Measurements from ENCODE around the gene GPD2.

The GPD2 gene

DNA sequence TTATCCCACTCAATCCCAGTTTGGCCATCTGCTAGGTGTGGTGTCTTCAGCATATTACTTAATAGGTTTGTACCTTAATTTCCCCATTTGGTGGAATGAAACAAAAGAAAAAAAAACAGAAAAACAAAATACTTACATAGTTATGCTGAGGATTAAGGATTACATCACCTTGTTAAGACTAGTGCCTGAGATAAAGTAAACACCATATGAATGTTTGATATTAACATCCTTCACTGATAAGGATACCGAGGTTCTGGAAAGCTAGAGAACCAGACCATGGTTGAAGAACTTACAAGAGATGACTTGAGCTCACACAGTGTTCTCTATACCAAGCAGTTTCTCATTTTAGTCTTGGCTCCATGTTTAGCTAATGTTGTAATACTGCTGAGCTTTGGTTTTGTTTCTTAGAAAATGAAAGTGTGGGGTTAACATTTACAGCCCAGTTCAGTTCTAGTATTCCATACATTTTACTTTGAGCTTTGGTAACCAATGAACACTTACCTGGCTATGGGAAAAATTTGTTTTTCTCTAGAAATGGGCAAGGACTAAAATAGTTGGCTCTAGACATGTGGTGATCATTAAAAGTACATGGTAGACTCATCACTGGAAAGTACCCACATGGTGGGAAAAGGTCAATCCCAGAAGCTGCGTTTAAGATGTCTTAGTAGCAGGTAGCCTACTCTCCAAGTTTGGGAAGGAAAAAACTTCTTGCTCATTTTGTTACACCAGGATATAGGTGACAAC, 5.8 kb upstream of the GPD2 start:
- Histone ChIP-seq H3K4me3 (ENCODE audit: low read depth, low read length) (no peak overlapping the region), H3K36me3 (ENCODE audit: control insufficient read depth in 2 of 2, insufficient read depth in 1 of 2, low read length in 2 of 2) (no peaks in the 10 kb centered on the region), H3K27ac (ENCODE audit: extremely low read depth, low read depth, low read length) (no peak overlapping the region), H3K4me1 (ENCODE audit: control insufficient read depth, insufficient read depth, low read length) (no peaks in the 10 kb centered on the region; the same call in 1 of the 2 replicates), H3K9me3 (ENCODE audit: control insufficient read depth, insufficient read depth, low read depth, low read length) (no peaks in the 10 kb centered on the region)
- ChIA-PET CTCF (no interaction called here), POLR2A (no interaction called here)
- TF ChIP-seq, protein P1, sequence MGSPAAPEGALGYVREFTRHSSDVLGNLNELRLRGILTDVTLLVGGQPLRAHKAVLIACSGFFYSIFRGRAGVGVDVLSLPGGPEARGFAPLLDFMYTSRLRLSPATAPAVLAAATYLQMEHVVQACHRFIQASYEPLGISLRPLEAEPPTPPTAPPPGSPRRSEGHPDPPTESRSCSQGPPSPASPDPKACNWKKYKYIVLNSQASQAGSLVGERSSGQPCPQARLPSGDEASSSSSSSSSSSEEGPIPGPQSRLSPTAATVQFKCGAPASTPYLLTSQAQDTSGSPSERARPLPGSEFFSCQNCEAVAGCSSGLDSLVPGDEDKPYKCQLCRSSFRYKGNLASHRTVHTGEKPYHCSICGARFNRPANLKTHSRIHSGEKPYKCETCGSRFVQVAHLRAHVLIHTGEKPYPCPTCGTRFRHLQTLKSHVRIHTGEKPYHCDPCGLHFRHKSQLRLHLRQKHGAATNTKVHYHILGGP (tag by site-specific recombination; IDR thresholded peaks at IDR 0.05): no peak
- TF ChIP-seq, protein P2, sequence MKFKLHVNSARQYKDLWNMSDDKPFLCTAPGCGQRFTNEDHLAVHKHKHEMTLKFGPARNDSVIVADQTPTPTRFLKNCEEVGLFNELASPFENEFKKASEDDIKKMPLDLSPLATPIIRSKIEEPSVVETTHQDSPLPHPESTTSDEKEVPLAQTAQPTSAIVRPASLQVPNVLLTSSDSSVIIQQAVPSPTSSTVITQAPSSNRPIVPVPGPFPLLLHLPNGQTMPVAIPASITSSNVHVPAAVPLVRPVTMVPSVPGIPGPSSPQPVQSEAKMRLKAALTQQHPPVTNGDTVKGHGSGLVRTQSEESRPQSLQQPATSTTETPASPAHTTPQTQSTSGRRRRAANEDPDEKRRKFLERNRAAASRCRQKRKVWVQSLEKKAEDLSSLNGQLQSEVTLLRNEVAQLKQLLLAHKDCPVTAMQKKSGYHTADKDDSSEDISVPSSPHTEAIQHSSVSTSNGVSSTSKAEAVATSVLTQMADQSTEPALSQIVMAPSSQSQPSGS (tag by site-specific recombination; IDR thresholded peaks at IDR 0.05; ENCODE audit: low read depth): peak; percentile 73

DNA sequence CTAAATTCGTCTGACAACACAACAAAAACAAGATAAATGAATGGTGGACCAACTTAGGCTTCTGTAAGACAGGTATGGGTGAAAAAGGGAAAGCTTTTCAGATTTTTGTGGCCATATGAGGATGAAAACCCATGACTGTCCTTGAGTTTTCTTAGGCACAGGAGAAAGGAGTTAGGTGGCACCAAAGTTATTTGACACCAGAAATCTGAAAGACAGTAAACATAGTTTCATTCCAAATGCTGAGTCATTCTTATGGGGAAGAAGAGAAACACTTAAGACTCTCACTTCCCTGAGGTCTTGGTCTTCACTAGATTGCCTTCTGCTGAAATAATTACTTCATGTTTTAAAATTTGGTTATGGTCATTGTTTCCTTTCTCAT, 5.2 kb upstream of the GPD2 start:
- POLR2A ChIA-PET: no interaction called here
- no peak overlapping the region for H3K4me3 ChIP-seq (ENCODE audit: low read depth, low read length)
- no peak for TF ChIP-seq ZNF707 (tag by site-specific recombination; IDR thresholded peaks at IDR 0.05)
- no peak for TF ChIP-seq ZFP69B (tag by site-specific recombination; IDR thresholded peaks at IDR 0.05)
- no peak for TF ChIP-seq ZNF747 (tag by site-specific recombination; IDR thresholded peaks at IDR 0.05)
- TF ChIP-seq, protein P3, sequence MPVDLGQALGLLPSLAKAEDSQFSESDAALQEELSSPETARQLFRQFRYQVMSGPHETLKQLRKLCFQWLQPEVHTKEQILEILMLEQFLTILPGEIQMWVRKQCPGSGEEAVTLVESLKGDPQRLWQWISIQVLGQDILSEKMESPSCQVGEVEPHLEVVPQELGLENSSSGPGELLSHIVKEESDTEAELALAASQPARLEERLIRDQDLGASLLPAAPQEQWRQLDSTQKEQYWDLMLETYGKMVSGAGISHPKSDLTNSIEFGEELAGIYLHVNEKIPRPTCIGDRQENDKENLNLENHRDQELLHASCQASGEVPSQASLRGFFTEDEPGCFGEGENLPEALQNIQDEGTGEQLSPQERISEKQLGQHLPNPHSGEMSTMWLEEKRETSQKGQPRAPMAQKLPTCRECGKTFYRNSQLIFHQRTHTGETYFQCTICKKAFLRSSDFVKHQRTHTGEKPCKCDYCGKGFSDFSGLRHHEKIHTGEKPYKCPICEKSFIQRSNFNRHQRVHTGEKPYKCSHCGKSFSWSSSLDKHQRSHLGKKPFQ (tag by site-specific recombination; IDR thresholded peaks at IDR 0.05): no peak
- no peak for TF ChIP-seq ZNF433 (tag by site-specific recombination; IDR thresholded peaks at IDR 0.05; ENCODE audit: low read depth)
- no peak for TF ChIP-seq BCL11B (tag by site-specific recombination; IDR thresholded peaks at IDR 0.05; ENCODE audit: low read depth)
- TF ChIP-seq TRIM28 (IDR thresholded peaks at IDR 0.05; ENCODE audit: borderline replicate concordance, low read length): peak; percentile 18; the same call in 1 of the 2 replicates
- no peak for TF ChIP-seq ZNF529 (tag by site-specific recombination; IDR thresholded peaks at IDR 0.05; ENCODE audit: insufficient replicate concordance)
- no peak for TF ChIP-seq ZNF169 (tag by site-specific recombination; IDR thresholded peaks at IDR 0.05)
- no peak for TF ChIP-seq ZNF664 (tag by site-specific recombination; IDR thresholded peaks at IDR 0.05)
- no peak for TF ChIP-seq ZFP3 (tag by site-specific recombination; IDR thresholded peaks at IDR 0.05; ENCODE audit: low read depth)
- no peak for TF ChIP-seq ZNF19 (tag by site-specific recombination; IDR thresholded peaks at IDR 0.05; ENCODE audit: low read depth)
- 0 out of 2 replicates have a peak, but pooled peaks have one; percentile 23 for TF ChIP-seq SP7 (tag by site-specific recombination; IDR thresholded peaks at IDR 0.05)
- no peak for TF ChIP-seq ZNF292 (tag by site-specific recombination; IDR thresholded peaks at IDR 0.05; ENCODE audit: borderline replicate concordance, low read depth)
- TF ChIP-seq ZNF133 (tag by site-specific recombination; IDR thresholded peaks at IDR 0.05): no peak
- no peak for TF ChIP-seq EGR2 (tag by site-specific recombination; IDR thresholded peaks at IDR 0.05; ENCODE audit: low read depth)
- TF ChIP-seq PRDM1 (tag by site-specific recombination; IDR thresholded peaks at IDR 0.05): peak; percentile 78
- TF ChIP-seq ZNF843 (tag by site-specific recombination; IDR thresholded peaks at IDR 0.05): no peak
- no peak for TF ChIP-seq ZNF670 (tag by site-specific recombination; IDR thresholded peaks at IDR 0.05; ENCODE audit: low read depth)
- TF ChIP-seq KLF16 (tag by site-specific recombination; IDR thresholded peaks at IDR 0.05): no peak
- TF ChIP-seq, protein P4, sequence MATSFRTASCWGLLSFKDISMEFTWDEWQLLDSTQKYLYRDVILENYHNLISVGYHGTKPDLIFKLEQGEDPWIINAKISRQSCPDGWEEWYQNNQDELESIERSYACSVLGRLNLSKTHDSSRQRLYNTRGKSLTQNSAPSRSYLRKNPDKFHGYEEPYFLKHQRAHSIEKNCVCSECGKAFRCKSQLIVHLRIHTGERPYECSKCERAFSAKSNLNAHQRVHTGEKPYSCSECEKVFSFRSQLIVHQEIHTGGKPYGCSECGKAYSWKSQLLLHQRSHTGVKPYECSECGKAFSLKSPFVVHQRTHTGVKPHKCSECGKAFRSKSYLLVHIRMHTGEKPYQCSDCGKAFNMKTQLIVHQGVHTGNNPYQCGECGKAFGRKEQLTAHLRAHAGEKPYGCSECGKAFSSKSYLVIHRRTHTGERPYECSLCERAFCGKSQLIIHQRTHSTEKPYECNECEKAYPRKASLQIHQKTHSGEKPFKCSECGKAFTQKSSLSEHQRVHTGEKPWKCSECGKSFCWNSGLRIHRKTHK (tag by site-specific recombination; IDR thresholded peaks at IDR 0.05): no peak
- TF ChIP-seq KLF10 (tag by site-specific recombination; IDR thresholded peaks at IDR 0.05): no peak
- no peak for TF ChIP-seq ZFP41 (tag by site-specific recombination; IDR thresholded peaks at IDR 0.05; ENCODE audit: borderline replicate concordance)
- TF ChIP-seq, protein P5, sequence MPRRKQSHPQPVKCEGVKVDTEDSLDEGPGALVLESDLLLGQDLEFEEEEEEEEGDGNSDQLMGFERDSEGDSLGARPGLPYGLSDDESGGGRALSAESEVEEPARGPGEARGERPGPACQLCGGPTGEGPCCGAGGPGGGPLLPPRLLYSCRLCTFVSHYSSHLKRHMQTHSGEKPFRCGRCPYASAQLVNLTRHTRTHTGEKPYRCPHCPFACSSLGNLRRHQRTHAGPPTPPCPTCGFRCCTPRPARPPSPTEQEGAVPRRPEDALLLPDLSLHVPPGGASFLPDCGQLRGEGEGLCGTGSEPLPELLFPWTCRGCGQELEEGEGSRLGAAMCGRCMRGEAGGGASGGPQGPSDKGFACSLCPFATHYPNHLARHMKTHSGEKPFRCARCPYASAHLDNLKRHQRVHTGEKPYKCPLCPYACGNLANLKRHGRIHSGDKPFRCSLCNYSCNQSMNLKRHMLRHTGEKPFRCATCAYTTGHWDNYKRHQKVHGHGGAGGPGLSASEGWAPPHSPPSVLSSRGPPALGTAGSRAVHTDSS (tag by site-specific recombination; IDR thresholded peaks at IDR 0.05): no peak
- no peak for TF ChIP-seq BCL11A (tag by site-specific recombination; IDR thresholded peaks at IDR 0.05; ENCODE audit: low read depth)
- no peak for TF ChIP-seq ZNF837 (tag by site-specific recombination; IDR thresholded peaks at IDR 0.05)
- no peak for TF ChIP-seq ZNF155 (tag by site-specific recombination; IDR thresholded peaks at IDR 0.05)

More for the DNA sequence above, 5.2 kb upstream of the GPD2 start:
- H3K27ac ChIP-seq (ENCODE audit: extremely low read depth, low read depth, low read length): no peak overlapping the region
- no peaks in the 10 kb centered on the region; the same call in 1 of the 2 replicates for H3K4me1 ChIP-seq (ENCODE audit: control insufficient read depth, insufficient read depth, low read length)
- H3K36me3 ChIP-seq (ENCODE audit: control insufficient read depth in 2 of 2, insufficient read depth in 1 of 2, low read length in 2 of 2): no peaks in the 10 kb centered on the region
- no peaks in the 10 kb centered on the region for H3K9me3 ChIP-seq (ENCODE audit: control insufficient read depth, insufficient read depth, low read depth, low read length)
- CTCF ChIA-PET: interaction anchor here (0.7 kb wide), 1 partner anchor 686 kb away, joined by 6 read pairs; no protein-coding TSS in a partner anchor
